HG03159 (cell line): ENCODE measurements around the gene STN1.

Experiments
- ATAC-seq: cut with Tn5 transposase; IDR thresholded peaks from one replicate; pipeline ENCODE4 v1.9.1; 2021; ENCODE audit warnings: mild to moderate bottlenecking, moderate library complexity; ENCODE audit not compliant: unreplicated experiment

STN1 gene, protein sequence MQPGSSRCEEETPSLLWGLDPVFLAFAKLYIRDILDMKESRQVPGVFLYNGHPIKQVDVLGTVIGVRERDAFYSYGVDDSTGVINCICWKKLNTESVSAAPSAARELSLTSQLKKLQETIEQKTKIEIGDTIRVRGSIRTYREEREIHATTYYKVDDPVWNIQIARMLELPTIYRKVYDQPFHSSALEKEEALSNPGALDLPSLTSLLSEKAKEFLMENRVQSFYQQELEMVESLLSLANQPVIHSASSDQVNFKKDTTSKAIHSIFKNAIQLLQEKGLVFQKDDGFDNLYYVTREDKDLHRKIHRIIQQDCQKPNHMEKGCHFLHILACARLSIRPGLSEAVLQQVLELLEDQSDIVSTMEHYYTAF

DNA sequence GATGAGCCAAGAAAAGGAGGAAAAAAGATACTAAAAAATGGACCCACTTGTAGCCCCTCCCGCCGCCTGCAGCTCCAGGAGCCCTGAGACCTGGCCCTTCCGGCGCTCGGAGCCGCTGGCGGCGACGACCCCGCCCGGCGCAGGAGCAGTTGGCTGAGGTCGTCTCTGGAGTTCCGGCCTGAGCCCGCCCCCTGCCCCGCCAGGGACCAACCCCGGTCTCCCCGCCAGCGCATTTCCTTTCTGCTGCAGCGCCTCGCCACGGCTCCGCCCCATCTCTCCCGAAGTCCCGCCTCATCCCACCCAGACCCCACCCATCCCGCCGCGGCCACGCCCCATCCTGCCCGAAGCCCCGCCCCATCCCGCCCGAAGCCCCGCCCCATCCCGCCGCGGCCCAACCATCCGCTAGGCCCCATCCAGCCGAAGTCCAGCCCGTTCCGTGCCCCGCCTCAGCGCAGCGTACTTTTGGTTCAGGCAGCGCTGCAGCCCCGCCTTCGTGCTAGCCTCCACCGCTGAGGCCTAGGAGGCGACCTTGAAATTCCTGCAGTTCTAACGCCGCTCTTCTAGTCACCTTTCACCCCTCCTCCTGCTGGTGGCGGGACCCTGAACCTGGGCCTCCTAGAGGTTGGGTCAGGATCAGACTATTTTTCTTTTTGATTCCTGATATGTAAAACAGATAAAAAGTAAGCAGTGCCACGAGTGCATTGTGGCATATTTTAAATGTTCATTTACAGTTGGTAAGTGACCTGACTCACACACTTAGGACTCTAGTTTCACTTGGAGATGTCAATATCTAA is at the start of gene STN1:
TSS of gene STN1 (minus strand) at position 132 of the 794 bp plus-strand sequence. CDS start 590 bp downstream, outside the sequence.
- ATAC-seq = peak; percentile 92

DNA sequence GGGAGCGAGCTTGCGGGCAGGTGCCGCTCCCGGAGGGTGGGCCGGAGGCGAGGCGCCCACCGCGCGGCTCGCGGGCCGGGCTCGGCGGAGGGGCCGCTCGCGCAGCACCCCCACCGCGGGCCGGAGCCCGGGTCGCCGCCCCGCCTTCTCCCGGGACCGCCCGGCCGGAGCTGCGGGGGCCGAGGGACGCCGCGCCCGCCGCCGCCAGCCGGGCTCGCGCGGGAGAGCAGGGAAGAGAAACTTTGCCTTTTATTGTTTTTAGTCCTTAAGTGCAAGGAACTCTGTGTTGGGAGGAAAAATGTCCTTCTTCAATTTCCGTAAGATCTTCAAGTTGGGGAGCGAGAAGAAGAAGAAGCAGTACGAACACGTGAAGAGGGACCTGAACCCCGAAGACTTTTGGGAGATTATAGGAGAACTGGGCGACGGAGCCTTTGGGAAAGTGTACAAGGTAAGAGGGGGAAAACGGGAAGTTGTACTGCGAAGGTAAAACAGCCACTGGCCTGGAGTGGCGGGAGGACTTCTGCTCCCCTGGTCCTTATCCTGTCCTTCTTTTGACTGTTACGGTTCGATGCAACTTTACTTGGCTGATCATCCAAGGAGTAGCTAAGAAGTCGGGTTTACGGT is 49.6 kb upstream of the STN1 start:
- peak; percentile 44 for ATAC-seq

DNA sequence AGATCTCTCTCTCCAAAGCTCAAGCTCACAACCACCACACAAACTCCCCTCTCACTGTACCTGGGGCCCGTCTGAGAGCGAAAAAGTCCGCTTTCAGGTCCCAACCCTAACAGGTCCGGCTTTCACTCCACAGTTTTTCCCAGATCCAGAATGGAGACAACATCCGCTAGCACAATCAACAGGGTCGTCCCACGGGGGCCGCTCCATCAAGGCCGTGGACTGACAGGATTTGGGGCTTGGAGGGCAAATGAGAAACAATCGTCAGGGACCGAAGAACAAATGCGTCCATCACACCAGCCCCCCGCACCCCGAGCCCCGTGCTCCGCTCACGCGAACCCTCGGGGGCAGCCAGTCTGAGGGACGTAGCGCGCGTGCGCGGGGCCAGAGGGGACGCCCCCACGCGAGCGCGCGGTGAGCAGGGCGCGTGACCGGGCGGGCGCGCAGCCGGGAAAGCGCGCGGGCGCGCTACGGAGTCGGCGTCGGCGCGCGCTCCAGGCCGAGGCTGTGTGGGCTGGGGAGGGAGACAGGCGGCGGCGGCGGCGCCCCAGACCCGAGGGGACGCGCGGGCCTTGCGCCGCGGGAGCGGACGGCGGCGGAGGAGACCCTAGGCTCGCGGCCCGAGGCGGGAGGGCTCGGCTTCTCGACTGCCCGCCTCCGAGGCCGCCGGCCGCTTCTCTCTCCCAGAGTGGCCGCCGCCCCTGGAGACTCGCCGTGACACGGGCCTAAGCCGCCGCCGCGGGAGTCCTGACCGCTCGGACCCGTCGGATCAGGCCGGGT is 48.9 kb upstream of the STN1 start, which contains the start of gene SLK:
TSS of gene SLK (plus strand) at position 470 of the 777 bp plus-strand sequence. CDS start 606 bp downstream, outside the sequence.
- ATAC-seq = peak; percentile 76

DNA sequence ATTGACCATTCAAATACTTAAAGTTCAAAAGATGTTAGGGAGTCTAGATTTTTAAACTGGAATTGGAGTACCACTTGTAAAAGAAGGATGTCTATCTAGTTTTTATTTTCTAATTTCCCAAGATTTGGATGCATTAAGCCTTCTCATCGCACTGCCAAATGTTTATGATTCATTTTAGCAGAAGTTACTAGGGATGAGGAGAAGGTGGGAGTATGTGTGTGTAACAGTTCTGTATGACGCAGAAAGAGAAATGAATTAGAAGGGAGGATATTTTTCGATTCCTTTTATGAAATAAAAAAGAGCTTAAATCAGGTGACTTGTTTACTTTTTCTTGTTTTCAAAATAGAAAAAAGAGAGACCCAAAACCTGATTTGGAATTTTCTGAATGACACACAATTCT is 42.1 kb upstream of the STN1 start:
- ATAC-seq = no peak

DNA sequence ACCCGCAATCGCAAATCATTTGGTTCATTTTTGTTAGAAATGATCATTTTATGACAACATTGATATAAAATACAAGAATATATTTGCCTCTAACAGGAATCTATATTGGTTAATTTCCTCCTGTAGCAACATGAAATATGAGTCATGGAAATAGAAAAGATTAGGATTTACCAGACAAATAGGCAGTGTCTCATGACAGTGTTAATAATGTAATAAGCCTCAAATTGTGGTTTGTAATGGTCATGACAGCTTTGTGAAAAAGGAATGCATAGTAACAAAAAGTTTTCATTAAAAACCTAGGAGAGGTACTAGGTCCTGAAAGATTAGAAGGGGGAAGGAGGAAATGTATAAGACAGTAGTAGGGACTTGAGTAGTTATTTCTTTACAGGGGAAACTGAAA is 41.0 kb upstream of the STN1 start:
- no peak for ATAC-seq

DNA sequence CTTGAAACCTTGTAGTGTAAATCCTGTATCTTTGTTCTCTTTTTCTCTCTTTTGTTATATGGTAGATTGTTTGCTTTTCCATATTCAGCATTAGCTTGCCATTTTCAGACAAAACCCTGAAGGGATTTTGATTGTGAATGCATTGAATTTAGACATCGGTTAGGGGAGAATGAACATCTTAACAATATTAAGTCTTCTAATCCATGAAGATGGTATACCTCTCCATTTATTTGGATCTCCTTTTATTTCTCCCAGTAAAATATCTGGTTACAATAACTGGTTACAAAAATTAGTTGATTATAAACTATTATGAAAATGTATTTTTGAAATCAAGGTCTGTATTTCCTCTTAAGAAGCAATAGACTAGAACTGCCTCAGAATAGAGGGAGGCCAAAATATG is 36.6 kb upstream of the STN1 start:
- no peak for ATAC-seq

DNA sequence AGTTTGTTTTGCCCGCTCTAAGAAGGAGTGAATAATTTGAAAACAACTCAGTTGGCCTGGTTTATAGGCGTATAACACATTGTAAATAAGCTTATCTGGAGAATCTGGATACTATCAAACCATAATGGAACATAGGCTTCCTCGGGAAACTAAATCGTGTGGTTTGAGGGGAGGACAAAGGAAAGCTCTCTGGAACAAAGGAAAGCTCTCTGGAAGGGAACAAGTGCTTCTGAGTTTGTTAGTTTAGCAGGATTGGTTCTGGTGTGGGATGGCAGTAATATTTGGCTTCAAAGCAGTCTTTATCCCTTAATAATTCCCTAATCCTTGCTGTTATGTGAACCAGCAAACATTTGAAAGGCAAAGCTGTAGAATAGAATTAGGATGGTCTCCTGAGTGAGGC is 34.0 kb upstream of the STN1 start:
- ATAC-seq = no peak

DNA sequence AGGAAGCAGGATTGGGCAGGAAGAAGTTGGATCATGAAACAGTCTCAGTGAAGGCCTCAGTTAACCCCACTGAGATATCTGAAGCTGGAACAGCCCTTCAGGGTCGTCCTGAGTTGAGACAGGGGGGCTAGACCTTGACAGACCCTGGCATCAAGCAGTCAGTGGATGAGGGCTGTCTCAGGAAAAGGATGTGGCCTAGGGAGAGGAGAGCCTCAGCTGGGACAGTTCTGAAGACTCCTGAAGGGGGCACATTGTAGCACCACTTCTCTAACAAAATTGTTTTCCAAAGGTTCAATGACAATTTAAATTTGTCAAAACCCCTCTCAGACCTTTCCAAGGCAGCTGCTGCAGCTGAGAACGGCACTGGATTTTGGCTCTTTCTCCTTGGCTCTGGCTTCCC is 33.2 kb upstream of the STN1 start:
- no peak for ATAC-seq

DNA sequence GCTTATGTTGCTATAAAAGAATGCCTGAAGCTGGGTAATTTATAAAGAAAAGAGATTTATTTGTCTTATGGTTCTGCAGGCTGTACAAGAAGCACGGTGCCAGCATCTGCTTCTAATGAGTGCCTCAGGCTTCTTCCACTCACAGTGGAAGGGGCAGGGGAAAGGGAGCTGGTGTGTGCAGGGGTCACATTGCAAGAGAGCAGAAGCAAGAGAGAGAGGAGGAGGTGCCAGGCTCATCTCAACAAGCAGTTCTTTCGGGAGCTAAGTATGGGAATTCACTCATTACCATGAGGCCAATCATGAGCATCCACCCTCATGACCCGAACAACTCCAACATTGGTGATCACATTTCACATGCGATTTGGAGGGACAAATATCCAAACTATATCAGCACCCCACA is 31.7 kb upstream of the STN1 start:
- no peak for ATAC-seq

DNA sequence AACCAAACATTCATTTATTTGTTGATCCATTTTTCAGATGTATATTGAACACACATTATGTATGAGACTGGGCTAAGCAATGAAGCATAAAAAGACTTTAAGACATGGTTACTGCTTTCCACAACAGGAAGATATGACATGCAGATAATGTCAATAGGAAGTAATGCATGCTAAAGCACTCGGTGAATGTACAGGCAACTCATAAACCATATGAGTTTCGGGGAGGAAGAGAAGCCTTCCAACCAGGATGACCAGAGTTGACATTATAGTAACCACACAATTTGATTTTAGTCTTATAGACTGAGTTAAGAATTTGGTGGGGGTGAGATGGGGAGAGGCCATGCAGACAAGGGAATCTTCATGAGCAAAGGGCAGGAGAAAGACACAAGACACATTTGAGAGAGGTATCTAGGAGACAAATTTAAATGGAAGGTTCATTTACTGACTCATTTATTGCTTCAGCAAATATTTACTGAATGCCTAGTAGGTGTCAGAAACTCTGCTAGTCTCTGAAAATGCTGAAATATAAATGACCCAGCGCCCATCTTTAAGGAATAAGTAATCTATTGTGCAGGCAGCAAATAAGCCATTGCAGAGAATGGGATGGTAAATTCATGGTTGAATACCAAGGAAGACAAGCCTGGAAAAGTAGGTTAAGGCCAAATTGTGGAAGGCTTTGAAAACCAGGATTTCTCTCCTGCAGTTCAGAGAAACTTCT is 30.0 kb upstream of the STN1 start:
- no peak for ATAC-seq

DNA sequence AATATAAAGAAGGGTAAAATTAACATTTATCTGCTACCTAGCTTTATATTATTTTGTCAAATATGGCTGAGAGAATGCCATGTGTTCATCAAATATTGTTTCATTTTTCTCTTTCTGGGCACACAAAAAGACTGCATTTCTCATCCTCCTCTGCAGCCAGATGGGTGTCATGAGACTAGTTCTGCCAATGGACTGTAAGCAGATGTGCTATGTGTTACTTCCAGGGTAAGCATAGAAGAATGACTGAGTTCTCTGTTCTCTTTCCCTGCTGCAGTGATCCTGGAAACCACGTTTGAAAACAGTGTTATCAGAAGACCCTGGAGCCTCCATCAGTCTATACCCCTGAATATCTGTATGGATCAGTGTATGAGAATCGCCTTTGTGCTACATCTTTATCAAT is 24.9 kb upstream of the STN1 start:
- no peak for ATAC-seq

DNA sequence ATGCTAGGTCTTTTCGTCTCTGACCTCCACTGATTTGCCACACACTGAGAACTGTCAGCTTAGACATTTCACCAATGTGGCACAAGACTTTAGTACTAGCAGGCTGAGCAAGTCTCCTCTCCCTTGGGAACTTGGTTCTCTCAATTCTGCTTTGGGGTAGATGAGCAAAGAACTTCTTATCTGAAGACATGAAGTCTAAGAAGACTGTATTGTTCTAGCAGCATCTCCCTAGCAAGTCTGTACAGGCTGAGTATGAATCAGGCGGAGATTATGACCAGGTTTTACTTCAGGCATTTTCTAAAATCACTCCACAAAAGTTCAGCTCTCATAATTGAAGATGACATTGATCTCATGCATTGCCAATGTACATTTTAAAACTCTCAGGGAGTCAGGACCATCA is 23.8 kb upstream of the STN1 start:
- ATAC-seq = no peak

DNA sequence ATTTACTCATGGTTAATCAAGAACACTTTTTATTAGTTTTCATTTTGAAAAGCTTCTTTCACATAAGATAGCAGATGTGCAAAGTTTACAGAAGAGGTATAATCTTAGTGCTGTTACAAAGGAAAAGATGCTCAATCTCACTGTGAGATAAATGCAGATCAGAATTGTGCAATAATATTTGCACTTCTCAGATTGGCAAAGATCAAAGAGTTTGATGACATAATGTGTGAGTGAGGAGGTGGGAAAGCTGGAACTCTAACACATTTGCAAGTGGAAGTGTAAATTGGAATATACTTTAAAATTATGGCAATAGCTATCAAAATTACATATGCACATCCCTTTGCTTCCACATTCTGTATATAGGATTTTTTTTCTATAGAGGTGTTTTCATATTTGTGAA is 21.5 kb upstream of the STN1 start:
- ATAC-seq = no peak

DNA sequence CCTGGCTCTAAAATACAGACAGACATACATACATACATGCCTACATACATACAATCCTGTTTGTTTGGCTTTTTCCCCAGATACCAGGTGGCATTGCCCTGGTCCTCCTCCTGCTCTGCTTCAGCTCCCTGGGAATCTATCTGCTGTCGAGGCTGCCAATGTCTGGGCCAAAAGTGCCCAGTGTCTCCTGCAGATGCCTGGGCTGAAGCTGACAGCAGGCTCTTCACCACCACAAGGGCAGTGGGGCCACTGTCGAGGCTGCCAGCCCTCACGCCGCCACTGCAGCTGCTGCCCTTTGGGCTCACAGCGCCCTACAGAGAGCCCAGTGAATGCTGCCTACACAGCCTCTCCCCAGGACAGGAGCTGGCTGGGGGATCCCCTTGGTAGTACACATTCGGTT is 18.0 kb upstream of the STN1 start:
- ATAC-seq = no peak

DNA sequence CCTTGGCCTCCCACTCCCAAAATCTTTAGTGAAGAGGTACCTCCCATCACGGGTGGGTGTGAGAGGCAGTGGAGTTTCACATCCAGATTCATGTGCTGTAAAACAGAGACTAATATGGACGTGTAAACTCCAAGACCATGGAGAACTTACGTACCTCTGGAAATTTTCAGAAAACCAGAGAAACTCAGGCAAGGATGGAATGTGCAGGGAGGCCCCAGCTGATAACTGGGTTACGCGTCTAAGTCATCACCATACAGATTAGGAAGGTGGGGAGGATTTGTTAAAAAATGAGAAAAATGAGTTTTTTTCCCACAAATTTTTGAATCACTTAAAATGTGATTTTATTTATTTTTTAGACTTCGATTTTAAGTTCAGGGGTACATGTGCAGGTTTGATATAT is 16.3 kb upstream of the STN1 start:
- ATAC-seq = no peak

DNA sequence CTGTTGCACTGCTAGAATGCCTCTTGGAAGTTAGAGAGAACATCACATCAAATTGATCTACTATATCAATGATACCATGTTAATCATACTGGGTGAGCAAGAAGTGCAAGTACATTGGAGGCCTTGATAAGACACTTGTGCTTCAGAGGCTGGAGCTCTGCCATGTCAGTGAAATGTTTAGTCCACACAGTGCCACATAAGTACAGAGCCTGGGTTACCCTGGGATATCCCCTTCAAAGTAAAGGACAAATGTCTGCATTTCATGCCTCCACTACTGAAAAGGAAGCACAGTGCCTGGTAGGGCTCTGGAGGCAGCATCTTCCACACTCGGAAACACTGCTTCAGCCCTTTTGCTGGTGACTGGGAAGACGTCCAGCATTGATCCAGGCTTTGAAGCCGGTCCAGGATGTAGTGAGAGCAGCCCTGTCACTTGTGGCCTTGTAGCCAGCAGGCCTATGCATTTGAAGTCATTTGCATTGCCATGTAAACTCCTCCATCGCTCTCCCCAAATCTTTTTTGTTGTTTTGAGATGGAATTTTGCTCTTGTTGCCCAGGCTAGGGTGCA is 15.7 kb upstream of the STN1 start:
- ATAC-seq = no peak

DNA sequence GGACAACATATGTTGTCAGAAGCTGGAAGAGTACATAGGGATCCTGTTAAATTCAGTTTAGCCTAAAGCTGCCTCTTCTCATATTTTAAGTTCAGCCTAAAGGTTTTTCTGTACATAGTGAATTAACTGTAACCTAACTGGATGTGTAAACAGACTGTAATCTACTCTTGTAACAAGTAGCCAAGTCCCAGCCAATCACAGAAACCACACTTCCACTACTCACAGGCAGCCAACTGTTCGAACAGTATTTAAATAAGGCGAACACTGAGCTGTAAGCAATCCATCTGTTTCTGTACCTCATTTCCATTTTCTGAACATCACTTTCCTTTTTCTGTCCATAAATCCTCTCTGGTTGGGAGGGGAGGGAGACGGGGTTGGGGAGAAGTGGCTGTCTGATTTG is 15.0 kb upstream of the STN1 start:
- ATAC-seq = no peak

DNA sequence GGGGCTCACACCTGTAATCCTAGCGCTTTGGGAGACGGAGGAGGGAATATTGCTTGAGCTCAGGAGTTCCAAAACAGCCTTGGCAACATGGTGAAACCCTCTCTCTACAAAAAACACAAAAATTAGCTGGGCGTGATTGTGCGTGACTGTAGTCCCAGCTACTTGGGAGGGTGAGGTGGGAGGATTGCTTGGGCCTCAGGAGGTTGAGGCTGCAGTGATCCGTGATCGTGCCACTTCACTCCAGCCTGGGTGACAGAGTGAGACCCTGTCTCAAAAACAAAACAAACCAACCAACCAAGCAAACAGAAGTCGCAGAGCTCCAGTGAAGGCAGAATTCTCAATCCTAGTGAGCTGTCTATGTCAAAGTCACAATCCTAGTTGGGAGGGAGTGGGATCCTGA is 14.3 kb upstream of the STN1 start:
- no peak for ATAC-seq

DNA sequence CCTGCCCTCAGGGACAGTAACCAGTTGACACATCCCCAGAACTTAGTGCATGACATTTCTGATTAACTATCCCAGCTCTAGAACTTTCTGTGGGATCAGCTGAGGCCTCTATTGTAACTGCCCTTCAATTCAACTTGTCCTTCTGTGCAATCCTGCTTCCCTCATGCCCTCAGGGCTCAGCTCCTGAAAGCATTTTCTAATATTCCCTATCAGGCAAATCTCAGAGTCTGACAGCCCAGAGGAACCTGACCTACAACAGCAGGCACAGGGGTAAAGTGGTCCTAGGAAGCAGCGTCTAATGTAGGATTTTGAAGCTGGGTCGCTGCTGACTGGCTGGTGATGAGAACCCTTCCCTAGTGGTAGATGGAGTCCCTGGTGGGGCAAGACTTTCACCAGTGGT is 13.6 kb upstream of the STN1 start:
- ATAC-seq = no peak

DNA sequence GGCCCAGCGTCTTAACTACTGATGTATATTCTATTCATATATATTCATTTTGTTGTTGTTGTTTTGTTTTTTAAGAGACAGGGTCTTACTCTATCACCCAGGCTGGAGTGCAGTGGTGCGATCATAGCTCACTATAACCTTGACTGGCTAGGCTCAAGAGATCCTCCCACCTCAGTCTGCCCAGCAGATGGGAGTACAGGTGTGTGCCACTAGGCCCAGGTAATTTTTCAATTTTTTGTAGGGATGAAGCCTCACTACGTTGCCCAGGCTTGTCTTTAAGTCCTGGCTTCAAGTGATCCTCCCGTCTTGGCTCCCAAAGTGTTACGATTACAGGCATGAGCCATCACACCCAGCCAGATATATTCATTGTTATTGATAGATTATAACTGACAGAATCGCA is 12.9 kb upstream of the STN1 start:
- ATAC-seq = no peak
